Activated T-cell treated with anti-CD3 and anti-CD28 coated beads, Interleukin-2, amount 50 U/mL, for 4 hours (primary cell): ENCODE results near the gene SBK2. TPM values are rescaled to one million over a fixed set of nuclear protein-coding genes. Genes with fewer than 3 reads are reported as not detected.
A peak's percentile ranks its signal among the peaks of the same experiment; 100 is the strongest.

Source experiments
- ATAC-seq, 2 donors: fragments of 200-7000 bp; cut with Tn5 transposase; one replicate each; pipeline ENCODE4 v1.10.0; 2021
- DNase-seq: peaks from one replicate; pipeline ENCODE4 v3.0.0-alpha.2; 2020
- H3K27me3 Mint-ChIP-seq: one replicate; pipeline ENCODE4 v1.8.0; 2021; ENCODE audit warnings: low read depth, mixed read lengths
- H3K36me3 Mint-ChIP-seq: one replicate; pipeline ENCODE4 v1.8.0; 2022; ENCODE audit warnings: mixed read lengths; ENCODE audit not compliant: insufficient read depth
- H3K4me1 Mint-ChIP-seq: one replicate; pipeline ENCODE4 v1.8.0; 2021; ENCODE audit warnings: low read depth, mixed read lengths
- H3K4me3 Mint-ChIP-seq: one replicate; pipeline ENCODE4 v1.8.0; 2021; ENCODE audit warnings: mild to moderate bottlenecking, moderate library complexity, mixed read lengths
- H3K9me3 Mint-ChIP-seq: one replicate; pipeline ENCODE4 v1.8.0; 2021; ENCODE audit warnings: mixed read lengths
- total RNA-seq, 3 donors: library from RNA; stranded (reverse); gene quantifications; one replicate each; pipeline ENCODE4 v1.2.1, GENCODE V29; 2021

Gene SBK2
- total RNA-seq, 3 donors from 2014 or later, result not detected

DNA sequence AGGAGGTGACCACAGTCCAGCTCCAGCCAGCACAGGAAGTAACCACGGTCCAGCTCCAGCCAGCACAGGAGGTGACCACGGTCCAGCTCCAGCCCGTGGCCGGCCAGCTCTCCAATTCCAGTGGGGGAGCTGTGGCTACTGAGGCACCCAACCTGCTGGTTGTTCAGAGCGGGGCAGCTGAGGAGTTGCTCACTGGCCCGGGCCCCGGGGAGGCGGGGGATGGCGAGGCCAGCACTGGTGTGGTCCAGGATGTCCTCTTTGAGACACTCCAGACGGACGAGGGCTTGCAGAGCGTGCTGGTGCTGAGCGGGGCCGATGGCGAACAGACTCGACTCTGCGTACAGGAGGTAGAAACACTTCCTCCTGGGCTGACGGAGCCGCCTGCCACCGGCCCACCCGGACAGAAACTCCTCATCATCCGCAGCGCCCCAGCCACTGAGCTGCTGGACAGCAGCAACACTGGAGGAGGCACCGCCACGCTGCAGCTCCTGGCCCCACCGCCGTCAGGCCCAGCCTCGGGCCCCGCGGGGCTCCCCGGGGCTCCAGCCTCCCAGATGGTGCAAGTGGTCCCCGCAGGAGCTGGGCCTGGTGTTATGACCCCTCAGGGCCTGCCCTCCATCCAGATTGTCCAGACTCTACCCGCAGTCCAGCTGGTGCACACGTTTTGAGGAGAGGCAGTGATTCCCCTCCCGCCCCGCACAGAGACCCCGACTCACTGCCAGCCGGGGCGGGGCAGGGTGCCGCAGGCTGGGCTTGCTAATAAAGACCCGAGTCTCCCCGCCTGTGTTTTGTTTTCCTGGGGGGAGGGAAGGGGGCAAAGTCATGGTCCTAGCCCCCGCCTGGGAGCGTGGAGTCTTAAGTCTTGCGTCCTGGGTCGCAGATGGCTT lies 53.0 kb downstream of the SBK2 start:
- H3K9me3 Mint-ChIP-seq, result no peaks in the 10 kb centered on the region
- no peaks in the 10 kb centered on the region for H3K27me3 Mint-ChIP-seq
- peaks cover 2% of the 10 kb centered on the region for H3K36me3 Mint-ChIP-seq
- no peak for DNase-seq
- peak overlapping the region; percentile 79 for H3K4me3 Mint-ChIP-seq
- H3K4me1 Mint-ChIP-seq, result peaks cover 26% of the 10 kb centered on the region
- ATAC-seq, result no peak

GRCh38 chr19:55482967-55483705 lies 53.8 kb downstream of the SBK2 start:
- DNase-seq (no peak), ATAC-seq (no peak)
- Mint-ChIP-seq H3K4me1 (peaks cover 34% of the 10 kb centered on the region), H3K4me3 (peak overlapping the region; percentile 26), H3K36me3 (peaks cover 4% of the 10 kb centered on the region), H3K9me3 (no peaks in the 10 kb centered on the region), H3K27me3 (no peaks in the 10 kb centered on the region)

GRCh38 chr19:55482156-55482961 lies 54.6 kb downstream of the SBK2 start:
- no peak for DNase-seq

DNA sequence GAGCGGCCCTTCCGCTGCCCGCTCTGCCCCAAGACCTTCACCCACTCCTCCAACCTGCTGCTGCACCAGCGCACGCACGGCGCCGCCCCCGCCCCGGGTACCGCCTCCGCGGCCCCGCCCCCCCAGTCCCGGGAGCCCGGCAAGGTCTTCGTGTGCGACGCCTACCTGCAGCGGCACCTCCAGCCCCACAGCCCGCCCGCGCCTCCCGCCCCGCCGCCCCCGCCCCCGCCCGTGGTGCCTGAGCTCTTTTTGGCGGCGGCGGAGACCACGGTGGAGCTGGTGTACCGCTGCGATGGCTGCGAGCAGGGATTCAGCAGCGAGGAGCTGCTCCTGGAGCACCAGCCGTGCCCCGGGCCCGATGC lies 55.2 kb downstream of the SBK2 start:
- no peaks in the 10 kb centered on the region for H3K27me3 Mint-ChIP-seq
- H3K4me3 Mint-ChIP-seq, result no peak overlapping the region
- ATAC-seq (no peak), DNase-seq (no peak)
- H3K4me1 Mint-ChIP-seq, result peaks cover 32% of the 10 kb centered on the region
- H3K36me3 Mint-ChIP-seq, result peaks cover 4% of the 10 kb centered on the region
- no peaks in the 10 kb centered on the region for H3K9me3 Mint-ChIP-seq

More at GRCh38 chr19:55482156-55482961, 54.6 kb downstream of the SBK2 start:
- no peaks in the 10 kb centered on the region for H3K27me3 Mint-ChIP-seq
- H3K4me3 Mint-ChIP-seq, result peak overlapping the region; percentile 26
- peaks cover 35% of the 10 kb centered on the region for H3K4me1 Mint-ChIP-seq
- ATAC-seq, result no peak
- H3K9me3 Mint-ChIP-seq, result no peaks in the 10 kb centered on the region
- H3K36me3 Mint-ChIP-seq, result peaks cover 4% of the 10 kb centered on the region

DNA sequence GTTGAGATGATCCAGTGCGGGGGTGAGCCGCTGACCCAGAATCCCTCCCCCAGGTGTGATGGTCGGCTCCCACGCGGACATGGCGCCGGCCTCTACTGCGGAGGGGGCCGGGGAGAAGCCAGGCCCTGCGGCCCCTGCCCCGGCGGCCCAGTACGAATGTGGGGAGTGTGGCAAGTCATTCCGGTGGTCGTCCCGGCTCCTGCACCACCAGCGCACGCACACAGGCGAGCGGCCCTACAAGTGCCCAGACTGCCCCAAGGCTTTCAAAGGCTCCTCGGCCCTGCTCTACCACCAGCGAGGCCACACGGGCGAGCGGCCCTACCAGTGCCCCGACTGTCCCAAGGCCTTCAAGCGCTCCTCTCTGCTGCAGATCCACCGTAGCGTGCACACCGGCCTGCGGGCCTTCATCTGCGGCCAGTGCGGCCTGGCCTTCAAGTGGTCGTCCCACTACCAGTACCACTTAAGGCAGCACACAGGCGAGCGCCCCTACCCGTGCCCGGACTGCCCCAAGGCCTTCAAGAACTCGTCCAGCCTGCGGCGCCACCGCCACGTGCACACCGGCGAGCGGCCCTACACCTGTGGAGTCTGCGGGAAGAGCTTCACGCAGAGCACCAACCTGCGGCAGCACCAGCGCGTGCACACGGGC lies 55.7 kb downstream of the SBK2 start:
- H3K4me1 Mint-ChIP-seq, result peaks cover 33% of the 10 kb centered on the region
- no peak overlapping the region for H3K4me3 Mint-ChIP-seq
- no peaks in the 10 kb centered on the region for H3K9me3 Mint-ChIP-seq
- ATAC-seq, result no peak
- DNase-seq, result no peak
- H3K36me3 Mint-ChIP-seq, result peaks cover 4% of the 10 kb centered on the region
- no peaks in the 10 kb centered on the region for H3K27me3 Mint-ChIP-seq

- H3K9me3 Mint-ChIP-seq, result no peaks in the 10 kb centered on the region
- peaks cover 4% of the 10 kb centered on the region for H3K36me3 Mint-ChIP-seq
- no peaks in the 10 kb centered on the region for H3K27me3 Mint-ChIP-seq
- ATAC-seq (no peak), DNase-seq (no peak)
- peaks cover 34% of the 10 kb centered on the region for H3K4me1 Mint-ChIP-seq
- no peak overlapping the region for H3K4me3 Mint-ChIP-seq
Observed at GRCh38 chr19:55479451-55480230, 57.3 kb downstream of the SBK2 start.

GRCh38 chr19:55479045-55479444 lies 57.9 kb downstream of the SBK2 start:
- ATAC-seq (no peak), DNase-seq (no peak)
- Mint-ChIP-seq H3K27me3 (no peaks in the 10 kb centered on the region), H3K36me3 (peaks cover 4% of the 10 kb centered on the region), H3K4me1 (peaks cover 32% of the 10 kb centered on the region), H3K9me3 (no peaks in the 10 kb centered on the region), H3K4me3 (no peak overlapping the region)

Other genes with a start within 250 kb of the SBK2 start
- not detected for gene TMEM150B, start 211.8 kb downstream of the SBK2 start, total RNA-seq
- 1 to 10 TPM; 8.1 to 9.2 (median 8.6) TPM for gene KMT5C, start 197.3 kb downstream of the SBK2 start, total RNA-seq
- not detected for gene COX6B2, start 182.4 kb downstream of the SBK2 start, total RNA-seq
- gene GARIN5B, start 173.9 kb downstream of the SBK2 start, total RNA-seq, result not detected
- gene IL11, start 166.7 kb downstream of the SBK2 start, total RNA-seq, result under 1 TPM; 0.18 to 0.46 (median 0.35) TPM
- not detected for gene TMEM190, start 160.3 kb downstream of the SBK2 start, total RNA-seq
- gene TMEM238, start 152.8 kb downstream of the SBK2 start, total RNA-seq, result 1 to 10 TPM; 6.1 to 8.8 (median 8.4) TPM
- gene RPL28, start 151.2 kb downstream of the SBK2 start, total RNA-seq, result 1,000 to 10,000 TPM; 3,242 to 3,402 (median 3,363) TPM
- gene UBE2S, start 129.3 kb downstream of the SBK2 start, total RNA-seq, result 100 to 1,000 TPM; 226 to 281 (median 237) TPM
- not detected for gene SHISA7, start 93.8 kb downstream of the SBK2 start, total RNA-seq
- 10 to 100 TPM; 63.2 to 65.1 (median 64.5) TPM for gene ISOC2, start 75.5 kb downstream of the SBK2 start, total RNA-seq
- gene C19orf85, start 72.4 kb downstream of the SBK2 start, total RNA-seq, result not detected
- 10 to 100 TPM; 11.0 to 12.6 (median 12.1) TPM for gene ZNF628, start 60.5 kb downstream of the SBK2 start, total RNA-seq
- 10 to 100 TPM; 16.0 to 23.4 (median 17.6) TPM for gene NAT14, start 51.9 kb downstream of the SBK2 start, total RNA-seq
- gene SSC5D, start 48.7 kb downstream of the SBK2 start, total RNA-seq, result under 1 TPM; 0.29 to 0.66 (median 0.38) TPM
- gene SBK3, start 8.4 kb upstream of the SBK2 start, total RNA-seq, result not detected
- 10 to 100 TPM; 10.1 to 12.2 (median 11.0) TPM for gene ZNF579, start 43.7 kb upstream of the SBK2 start, total RNA-seq
- gene FIZ1, start 62.4 kb upstream of the SBK2 start, total RNA-seq, result 10 to 100 TPM; 31.4 to 35.5 (median 34.4) TPM
- gene ZNF524, start 63.2 kb upstream of the SBK2 start, total RNA-seq, result 10 to 100 TPM; 12.5 to 12.6 (median 12.6) TPM
- gene ZNF865, start 68.5 kb upstream of the SBK2 start, total RNA-seq, result 10 to 100 TPM; 14.5 to 15.9 (median 15.4) TPM
- gene ZNF784, start 87.4 kb upstream of the SBK2 start, total RNA-seq, result 1 to 10 TPM; 3.3 to 3.4 (median 3.4) TPM
- gene ZNF580, start 103.9 kb upstream of the SBK2 start, total RNA-seq, result 10 to 100 TPM; 27.1 to 31.5 (median 28.5) TPM
- 10 to 100 TPM; 46.2 to 54.1 (median 52.7) TPM for gene ZNF581, start 106.5 kb upstream of the SBK2 start, total RNA-seq
- 1 to 10 TPM; 3.9 to 7.8 (median 4.8) TPM for gene CCDC106, start 111.1 kb upstream of the SBK2 start, total RNA-seq
- gene U2AF2, start 117.9 kb upstream of the SBK2 start, total RNA-seq, result 100 to 1,000 TPM; 467 to 532 (median 476) TPM
- 10 to 100 TPM; 55.0 to 61.4 (median 55.2) TPM for gene EPN1, start 138.1 kb upstream of the SBK2 start, total RNA-seq
- gene NLRP9, start 201.3 kb upstream of the SBK2 start, total RNA-seq, result not detected
- not detected for gene RFPL4A, start 222.0 kb upstream of the SBK2 start, total RNA-seq
- gene RFPL4AL1, start 232.0 kb upstream of the SBK2 start, total RNA-seq, result not detected